IPS-NIHi7 (cell line): ENCODE data around the gene SEPTIN5.

Experiments
- DNase-seq: peaks from one replicate; pipeline ENCODE4 v3.0.0; 2012; ENCODE audit warnings: mixed read lengths; ENCODE audit errors: extremely low spot score

The SEPTIN5 gene

DNA sequence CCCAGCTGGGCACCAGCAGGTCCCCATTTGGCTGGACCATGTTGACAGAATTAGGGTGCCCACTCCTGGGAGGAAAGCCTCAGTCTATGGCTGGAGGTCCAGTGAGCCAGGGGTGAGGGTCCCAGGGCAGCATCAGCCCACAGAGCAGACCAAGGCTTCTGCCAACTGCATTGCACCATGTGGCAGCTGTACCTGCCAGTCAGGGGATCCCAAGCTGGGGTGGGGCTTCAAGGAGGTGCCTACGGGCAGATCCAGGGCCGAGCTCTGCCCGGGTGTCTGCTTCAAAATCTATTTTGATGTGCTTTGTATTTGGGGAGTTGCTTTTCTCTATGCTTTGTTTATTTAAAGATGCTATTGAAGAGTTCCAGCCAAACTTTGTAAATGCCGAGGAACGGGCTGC lies 19.5 kb downstream of the SEPTIN5 start:
- no peak for DNase-seq

DNA sequence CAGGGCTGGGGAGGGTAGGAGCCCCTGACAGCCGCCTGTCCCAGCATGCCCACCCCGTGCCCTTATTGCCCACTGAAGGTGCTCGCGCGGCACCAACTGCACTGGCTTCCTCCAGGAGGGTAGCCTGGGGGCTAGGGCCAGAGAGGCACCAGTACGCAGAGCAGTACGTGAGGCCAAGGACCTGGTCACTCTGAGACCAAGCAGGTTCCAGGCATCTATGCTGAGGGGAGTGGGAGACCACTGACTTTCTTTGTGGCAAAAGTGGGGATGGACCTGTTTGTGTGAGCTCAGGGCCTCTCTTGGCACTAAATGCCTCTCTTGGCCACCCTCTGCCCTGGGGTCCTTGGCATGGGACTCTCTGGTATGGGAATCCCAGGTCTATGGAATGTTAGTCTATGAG lies 19.9 kb downstream of the SEPTIN5 start:
- DNase-seq: no peak

DNA sequence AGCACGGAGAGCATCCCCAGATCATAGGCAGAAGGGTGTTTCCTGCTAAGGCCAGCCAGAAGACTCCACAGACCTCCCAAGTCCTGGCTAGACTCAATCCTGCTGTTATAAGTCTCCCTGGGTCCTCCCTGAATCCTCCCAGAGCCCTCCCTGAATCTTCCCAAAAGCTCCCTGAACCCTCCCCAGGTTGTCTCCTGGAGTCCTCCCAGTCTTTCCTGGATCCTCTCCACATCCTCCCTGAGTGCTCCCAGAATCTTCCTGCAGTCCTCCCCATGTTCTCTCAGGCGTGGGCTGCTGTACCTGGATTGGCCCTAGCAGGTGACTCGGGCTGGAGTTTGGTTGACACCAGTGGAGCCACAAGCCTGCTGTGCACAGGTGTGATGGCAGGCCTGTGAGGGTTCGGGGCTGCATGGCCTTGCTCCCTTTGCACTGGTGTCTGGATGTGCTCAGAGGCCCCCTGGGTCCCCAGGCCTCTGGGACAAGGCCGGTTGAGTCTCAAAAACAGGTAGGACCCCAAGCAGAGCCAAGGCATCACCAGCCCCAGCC lies 20.6 kb downstream of the SEPTIN5 start:
- DNase-seq: no peak

DNA sequence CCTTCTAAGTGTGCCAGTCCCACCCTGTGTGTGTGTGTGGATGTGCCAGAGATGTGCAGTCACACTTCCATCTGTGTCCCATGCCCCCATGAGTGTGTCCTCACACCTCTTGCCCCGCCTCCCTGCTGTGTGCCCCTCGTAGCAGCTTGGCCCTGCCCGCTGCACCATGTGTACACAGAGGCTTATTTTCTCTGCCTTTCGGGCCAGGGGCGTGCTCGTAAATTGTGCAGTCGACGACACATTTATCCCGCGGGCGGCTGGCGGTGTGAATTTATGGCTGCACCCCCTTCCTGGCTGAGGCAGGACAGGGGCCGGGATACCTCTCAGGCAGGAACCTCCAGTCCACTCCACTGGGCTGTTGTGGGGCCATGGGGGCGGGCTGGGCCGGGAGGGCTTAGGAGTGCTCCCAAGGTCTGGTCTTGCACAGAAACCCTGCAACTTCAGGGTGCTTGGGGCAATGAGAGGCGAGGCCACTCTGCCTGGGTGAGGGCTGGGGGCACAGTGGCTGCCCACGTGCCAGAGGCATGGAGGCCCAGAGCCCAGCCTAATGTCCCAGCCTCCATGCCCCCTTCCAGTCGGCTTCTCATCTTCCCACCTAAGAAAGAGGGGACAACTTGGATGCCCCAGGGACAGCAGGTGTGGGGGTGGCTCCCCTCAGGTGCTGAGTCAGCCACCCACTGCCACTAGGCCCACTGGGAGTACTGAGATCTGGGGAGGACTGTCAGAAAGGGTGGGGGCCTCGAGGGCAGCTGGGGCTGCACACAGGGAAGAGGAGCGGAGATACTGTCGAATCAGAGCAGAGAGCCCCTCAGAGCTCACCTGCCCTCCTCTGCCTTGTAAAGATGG lies 21.6 kb downstream of the SEPTIN5 start:
- no peak for DNase-seq

DNA sequence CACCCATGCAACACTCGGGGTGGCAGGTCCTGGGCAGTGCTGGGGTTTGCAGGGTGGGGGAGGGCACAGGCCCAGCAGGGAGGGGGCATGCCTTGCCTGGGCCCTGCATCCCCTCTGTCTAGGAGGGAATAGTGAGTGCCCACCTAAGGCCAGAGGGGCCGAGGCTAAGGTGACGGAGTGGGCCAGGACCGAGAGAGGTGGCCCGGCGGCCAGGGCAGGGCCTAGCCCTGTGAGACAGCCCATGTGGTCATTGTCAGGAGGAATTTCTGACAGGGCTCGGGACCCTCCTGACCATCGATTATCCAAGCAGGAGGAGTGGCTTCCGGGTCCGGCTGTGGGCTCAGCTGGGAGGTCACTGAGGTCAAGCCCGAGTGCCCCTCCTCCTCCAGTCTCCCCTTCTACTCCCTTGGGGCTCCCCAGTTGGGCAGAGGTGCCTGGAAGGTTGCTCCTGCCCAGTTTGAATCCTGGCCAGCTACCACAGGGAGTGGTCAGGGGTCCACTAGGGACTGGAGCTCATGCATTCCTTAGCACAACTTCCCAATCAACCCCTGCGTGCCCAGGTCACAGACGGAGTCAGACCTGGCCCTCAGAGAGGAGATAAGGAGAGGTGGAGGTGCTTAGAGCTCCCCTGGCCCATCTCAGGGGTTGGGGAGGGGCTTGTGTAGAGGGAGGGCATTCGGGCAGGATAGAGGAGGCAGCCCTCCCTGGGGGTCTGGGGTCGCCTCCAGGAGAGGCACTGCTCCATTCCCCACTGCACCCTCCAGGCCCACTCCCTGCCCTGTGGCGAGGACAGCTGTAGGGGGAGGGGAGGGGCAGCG lies 23.8 kb downstream of the SEPTIN5 start:
- DNase-seq: no peak

DNA sequence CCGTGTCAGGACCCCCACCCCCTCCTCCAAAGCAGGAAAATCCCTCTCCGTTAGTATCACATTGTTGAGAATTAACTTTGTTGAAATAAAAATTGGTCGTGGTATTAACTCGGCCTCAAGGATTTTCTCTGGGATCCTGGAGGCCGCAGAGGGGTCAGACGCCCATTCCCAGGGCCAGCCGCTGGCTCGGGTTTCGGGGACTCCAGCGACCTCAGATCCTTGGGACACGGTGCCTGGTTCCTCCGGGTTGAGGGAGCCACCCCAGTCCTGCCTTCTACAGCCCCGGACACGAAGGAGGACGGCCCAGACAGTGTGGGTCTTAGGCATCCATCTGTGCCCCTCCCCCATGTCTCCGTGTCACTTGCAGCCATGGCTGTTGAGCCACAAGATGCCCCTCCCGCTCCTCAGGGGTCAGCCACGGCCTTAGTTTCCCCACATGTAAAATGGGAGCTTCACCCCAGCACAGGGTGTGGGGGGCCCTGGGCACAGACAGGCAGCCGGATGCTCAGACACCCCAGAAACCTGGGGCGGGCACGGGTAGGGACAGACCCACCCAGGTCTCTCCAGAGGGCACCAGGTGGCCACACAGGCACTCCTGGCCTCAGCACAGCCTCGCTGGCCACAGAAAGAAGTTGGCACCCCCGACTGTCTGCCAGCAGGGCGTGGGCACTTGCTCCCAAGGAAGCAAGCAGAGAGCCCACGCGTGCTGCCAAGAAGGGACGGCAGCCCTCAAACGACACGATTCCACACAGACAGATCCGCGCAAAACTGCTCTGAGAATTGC lies 24.6 kb downstream of the SEPTIN5 start:
- no peak for DNase-seq

DNA sequence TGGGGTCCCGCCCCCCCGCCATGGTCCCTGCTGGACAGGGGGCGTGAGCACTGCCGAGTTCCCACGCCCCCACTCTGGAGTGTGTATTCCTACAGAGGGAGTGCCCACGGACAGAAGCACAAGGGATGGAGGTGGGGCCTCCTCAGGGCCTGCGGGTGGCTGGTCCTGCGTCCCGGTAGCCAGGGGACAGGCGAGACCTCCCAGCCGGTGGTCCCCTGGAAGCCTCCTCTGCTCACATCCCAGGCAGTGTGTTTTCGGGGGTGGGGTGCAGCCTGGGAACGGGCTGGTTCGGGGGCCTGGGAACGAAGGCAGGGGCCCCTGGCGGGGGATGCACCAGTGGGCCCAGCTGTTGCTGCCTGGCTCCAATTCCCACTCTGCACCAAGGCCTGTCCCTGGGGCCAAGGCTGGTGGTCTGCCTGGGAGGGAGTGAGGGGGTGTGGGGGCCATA lies 25.2 kb downstream of the SEPTIN5 start:
- DNase-seq: no peak

DNA sequence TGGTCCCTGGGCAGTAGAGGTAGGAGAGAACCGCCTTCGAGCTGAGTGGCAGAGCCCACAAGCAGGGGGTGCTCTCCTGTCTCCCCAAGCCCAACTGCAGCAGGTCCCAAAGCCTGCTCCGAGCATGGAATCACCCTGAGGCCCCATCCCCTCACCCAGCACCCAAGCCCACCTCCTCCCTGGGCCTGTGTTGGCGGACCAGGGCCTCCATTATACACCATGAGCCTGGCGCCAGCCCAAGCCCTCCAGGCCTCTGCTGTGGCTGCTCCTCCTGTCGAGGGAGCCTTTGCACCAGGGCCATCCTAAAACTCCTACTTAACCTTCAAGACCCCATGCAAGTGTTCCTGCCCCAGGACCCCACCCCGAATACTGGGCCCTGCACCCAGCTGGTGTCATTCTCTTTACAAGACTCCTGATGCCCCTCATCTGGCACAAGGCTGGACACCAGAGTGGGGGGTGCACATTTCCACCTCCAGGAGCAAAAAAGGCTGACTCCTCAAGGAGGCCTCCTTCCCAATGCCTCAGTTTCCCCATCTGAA lies 25.7 kb downstream of the SEPTIN5 start:
- DNase-seq: no peak

DNA sequence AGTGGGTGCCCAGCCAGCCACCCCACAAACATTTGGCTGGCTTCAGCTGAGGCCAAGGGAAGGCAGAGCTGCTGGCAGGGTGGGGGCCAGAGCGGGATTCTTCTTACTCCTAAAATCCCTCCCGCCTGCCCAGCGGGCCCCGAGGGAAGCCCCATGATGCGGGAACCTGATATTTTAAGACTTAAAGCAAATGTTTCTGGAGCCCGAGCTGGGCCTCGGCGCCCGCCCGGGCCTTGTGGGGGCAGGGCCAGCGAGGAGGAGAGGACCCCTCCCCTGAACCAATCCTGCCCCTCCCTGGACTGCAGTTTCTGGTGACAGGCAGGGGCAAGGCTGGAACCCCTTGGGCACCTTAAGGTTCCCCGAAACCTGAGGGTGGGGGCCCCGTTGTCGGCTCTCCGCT lies 26.3 kb downstream of the SEPTIN5 start:
- no peak for DNase-seq

DNA sequence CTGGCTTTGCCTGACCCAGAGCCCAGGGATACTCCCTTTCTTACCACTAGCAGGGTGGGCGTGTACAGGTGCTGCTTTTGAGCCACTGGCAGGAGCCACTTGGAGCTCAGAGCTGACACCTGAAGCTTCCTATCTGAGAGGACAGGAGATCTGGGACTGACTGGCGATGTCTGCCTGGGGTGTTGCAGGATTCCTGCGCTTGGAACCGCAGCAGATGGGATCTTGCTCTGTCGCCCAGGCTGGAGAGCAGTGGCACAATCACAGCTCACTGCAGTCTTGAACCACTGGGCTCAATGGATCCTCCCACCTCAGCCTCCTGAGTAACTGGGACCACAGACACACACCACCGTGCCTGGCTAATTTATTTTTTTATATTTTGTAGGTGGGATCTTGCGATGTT lies 26.8 kb downstream of the SEPTIN5 start:
- no peak for DNase-seq

DNA sequence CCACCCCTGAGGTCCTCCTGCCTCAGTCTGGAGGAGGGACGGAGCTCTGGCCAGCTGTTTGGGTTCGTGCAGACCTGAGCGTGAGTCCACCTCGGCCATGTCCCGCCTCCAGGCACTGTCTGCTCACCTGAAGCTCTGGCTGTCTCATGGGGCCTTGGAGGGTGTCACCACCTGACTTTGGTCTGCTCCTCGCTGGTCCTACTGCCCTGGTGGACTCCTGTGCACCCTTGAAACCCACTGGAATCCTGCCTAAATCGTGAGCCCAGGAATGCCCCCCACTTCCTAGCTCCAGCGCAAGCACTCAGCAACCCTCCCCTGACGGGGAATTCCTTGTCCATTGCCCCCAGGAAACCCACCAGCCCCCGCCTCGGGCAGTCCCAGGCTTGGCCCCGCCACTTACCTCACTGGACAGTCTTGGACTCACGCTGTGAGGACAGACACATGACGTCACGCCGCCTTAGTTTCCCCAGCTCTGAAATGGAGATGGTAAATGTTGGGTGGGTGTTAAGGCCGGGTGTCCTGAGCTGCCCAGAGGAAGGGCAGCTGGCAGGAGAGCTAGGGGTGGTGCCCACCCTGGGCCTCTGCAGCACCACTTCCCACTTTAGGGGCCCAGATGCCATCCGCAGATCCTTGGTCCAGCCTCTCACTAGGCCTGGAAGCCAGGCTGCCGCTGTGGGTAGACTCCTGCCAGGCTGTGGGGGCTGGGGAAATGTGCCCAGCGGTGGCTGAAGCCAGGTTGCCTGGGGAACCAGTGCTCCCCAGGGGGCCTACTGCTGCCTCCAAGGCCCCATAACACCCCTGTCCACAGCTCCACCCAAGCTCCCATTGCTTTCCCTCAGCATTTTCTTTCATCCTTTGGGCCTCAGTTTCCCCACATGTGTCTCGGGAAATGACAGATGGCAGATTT lies 28.1 kb downstream of the SEPTIN5 start:
- DNase-seq: no peak

DNA sequence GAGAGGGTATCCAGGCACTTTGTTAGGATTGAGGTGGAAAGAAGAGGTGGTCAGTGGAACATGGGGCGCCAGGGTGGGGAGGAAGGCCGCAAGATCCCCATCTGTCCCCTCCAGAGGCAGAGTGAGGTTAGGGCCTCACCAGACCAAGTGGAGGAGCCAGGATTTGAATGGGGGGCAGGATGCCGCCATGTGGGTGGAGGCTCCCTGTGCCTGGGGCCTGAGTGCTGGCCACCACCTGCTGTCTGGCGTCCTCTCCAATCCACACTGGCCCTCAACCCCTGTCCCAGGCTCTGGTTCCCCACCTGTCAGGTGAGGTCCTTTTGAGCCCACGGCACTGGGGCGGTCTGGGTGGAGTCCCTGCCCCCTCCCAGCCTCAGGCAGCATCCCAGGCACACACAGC lies 28.8 kb downstream of the SEPTIN5 start:
- no peak for DNase-seq

DNA sequence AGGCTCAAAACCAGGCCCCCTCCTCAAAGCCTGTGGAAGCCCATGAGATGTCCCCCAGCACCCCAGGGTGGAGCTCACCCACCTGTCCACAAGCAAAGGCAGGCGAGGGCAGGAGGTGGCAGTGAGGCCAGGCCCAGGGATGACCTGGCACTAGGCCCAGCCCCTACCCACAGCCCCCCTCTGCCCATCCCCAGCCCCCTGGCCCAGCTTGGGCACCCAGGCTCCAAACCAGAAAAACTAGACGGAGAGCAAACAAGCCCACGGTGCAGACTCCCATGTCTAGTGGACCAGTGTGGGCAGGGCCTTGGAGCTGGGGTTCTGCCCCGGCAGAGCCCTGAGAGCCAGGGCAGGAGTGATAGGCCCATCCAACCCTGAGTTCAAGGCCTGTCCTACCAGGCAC lies 29.3 kb downstream of the SEPTIN5 start:
- DNase-seq: no peak

DNA sequence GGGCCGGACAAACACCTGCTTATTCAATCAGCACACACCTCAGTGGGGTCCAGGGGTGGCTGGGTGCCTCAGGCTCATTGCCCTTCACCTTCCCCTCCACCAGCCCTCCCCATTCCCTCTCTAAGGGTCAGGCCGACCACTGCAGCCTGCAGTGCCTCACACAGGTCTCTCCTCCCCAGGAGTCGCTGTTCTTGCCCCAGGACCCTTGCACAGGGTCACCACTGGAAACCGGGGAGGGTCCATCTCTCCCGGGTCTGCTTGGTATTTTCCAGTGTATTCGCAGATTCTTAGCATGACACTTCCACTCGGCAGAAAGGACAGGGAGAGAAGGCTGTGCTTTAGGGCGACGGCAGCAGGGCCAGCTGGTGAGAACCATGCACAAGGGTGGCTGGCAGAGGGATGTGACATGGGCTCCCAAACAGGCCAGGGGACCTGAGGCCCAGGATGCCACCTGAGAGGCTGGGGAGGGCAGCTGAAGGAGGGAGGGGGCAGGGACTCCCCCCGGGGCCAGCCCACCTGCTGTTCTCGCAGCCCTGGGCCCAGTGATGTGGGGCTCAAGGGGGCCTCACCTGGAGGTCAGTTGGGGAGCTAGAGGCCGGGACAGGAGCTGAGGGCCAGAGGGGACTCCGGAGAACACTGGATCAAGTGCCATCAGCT lies 30.2 kb downstream of the SEPTIN5 start:
- DNase-seq: no peak

DNA sequence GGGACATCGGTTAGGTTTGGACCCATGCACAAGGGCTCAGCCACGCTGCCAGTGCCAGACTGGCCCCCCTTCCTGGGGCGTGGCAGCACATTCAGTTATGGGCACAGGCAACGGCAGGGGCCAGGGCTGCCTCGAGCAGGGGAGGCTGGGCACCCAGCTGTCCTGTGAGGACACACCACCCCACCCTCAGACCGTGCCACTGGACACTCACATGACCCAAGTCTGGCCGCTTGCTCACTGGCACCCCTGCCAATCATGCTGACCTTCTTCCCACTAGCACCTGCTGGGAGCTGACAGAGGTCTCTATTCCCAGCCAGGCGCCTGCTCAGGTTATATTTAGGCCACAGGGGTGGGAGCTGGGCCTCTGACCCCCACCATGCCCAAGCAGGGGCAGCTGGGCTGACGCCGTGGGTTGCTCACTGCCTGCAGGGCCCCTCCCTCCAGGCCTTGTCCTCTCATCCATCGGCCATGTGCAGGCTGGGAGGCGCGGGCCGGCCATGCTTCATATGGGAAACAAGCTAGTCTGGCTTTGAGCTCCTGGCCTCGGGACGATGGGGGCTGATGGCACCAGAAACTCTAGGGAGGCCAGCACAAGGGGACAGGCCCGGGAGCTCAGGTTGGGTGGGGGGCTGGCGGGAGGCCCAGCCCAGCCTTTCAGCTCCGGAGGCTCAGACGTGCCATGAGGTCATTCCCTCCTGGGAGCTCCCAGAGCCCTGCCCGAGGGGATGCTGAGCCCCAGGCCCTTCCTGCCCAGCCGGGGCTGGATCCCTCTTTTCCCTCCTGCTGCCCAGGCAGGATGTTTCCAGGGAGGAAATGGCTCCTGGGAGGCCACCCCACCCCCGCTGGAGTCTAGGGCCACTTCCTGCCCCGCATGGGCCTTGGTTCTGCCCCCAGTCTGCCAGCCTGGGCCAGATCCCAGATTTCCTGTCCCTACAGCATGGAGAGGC lies 31.1 kb downstream of the SEPTIN5 start:
- no peak for DNase-seq

DNA sequence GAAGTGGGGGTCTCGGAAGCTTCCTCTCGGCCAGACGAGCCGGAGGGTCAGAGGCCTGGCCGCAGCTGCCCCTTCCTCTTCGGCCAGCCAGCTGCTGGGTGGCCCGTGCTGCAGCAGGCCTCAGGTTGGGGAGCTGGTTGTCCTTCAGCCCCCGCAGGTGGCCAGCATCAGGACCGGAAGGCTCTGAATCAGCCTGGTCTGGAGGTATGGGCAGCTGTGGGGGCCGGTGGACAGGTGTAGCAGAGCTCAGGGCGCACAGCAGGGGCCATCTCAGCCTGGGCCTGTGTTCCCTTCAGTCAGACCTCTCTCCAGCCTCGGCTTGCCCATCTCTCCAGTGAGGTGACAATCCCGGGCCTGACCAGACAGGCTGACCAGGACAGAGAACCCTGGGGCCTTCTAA lies 32.4 kb downstream of the SEPTIN5 start:
- DNase-seq: no peak

DNA sequence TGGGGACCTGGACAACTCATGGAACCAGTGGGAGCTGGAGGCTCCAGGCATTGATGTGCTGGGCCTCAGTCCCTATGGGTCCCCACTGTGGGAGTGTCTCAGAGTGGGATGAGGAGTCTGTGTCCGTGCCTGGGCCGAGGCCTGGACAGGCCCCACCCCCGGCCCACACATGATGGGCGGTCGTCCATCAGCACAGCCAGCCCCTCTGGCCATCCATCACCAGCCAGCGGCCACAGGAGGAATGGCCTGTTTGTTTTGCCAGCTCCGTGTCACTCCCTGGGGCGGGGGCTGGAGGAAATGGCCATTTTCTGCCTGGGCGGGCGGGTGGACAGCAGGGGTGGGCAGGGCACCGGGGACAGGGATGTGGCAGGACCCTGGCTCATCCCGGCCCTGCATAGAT lies 33.2 kb downstream of the SEPTIN5 start:
- no peak for DNase-seq

DNA sequence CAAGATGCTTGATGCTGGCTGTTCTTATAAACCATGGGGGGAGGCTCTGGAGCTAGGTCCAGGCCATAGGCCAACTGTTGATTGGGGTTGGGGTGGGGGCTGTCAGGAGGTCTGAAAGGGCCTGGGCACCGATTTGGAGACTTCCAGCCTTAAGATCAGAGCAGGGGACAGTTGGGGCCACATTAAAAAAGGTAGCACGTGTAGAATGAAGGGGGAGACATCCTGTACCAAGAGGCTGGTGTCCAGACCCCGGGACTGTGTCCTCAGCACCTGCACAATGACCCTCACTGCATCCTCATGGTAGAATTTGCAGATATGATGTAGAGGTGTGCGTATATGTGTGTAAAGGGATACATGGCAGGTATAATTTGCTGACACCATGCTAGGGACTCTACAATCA lies 33.8 kb downstream of the SEPTIN5 start:
- no peak for DNase-seq
